Endodermal cell (in vitro differentiated cells): ENCODE measurements around the gene ACOT7. TPM values are rescaled to one million over a fixed set of nuclear protein-coding genes. Genes with fewer than 3 reads are reported as not detected.

ENCODE experiments used
- DNase-seq: peaks from one replicate; pipeline ENCODE4 v3.0.0-alpha.2; 2017
- H3K27ac ChIP-seq: 2 replicates; pipeline ENCODE4 v1.5.1; 2013; ENCODE audit warnings: mild to moderate bottlenecking, low read depth, low read length, moderate library complexity
- H3K27me3 ChIP-seq: 2 replicates; pipeline ENCODE4 v1.6.1; 2013; ENCODE audit warnings: mild to moderate bottlenecking, low read length, moderate library complexity; ENCODE audit not compliant: insufficient read depth, control insufficient read depth, poor library complexity, severe bottlenecking
- H3K36me3 ChIP-seq: 2 replicates; pipeline ENCODE4 v1.7.0; 2013; ENCODE audit warnings: mild to moderate bottlenecking, low read length, moderate library complexity; ENCODE audit not compliant: control insufficient read depth, insufficient read depth
- H3K4me1 ChIP-seq: one replicate; pipeline ENCODE4 v1.7.0; 2013; ENCODE audit warnings: low read length; ENCODE audit not compliant: control insufficient read depth, insufficient read depth
- H3K4me3 ChIP-seq: 2 replicates; pipeline ENCODE4 v1.5.1; 2013; ENCODE audit warnings: mild to moderate bottlenecking, low read length, moderate library complexity
- H3K9ac ChIP-seq: 2 replicates; pipeline ENCODE4 v1.6.1; 2013; ENCODE audit warnings: mild to moderate bottlenecking, low read length, moderate library complexity; ENCODE audit not compliant: poor library complexity, severe bottlenecking; ENCODE audit errors: extremely low read depth
- H3K9me3 ChIP-seq: 2 replicates; pipeline ENCODE4 v1.6.1; 2013; ENCODE audit warnings: mild to moderate bottlenecking, low read length, moderate library complexity; ENCODE audit not compliant: control insufficient read depth
- H3K27ac Mint-ChIP-seq: 2 replicates; pipeline ENCODE4 v1.8.0; 2020; ENCODE audit warnings: mixed read lengths
- H3K27me3 Mint-ChIP-seq: 2 replicates; pipeline ENCODE4 v1.8.0; 2021; ENCODE audit warnings: mild to moderate bottlenecking, mixed read lengths; ENCODE audit not compliant: insufficient read depth
- H3K36me3 Mint-ChIP-seq: 2 replicates; pipeline ENCODE4 v1.8.0; 2020; ENCODE audit warnings: low read depth, mixed read lengths
- H3K4me1 Mint-ChIP-seq: 2 replicates; pipeline ENCODE4 v1.8.0; 2020; ENCODE audit warnings: mixed read lengths
- H3K4me3 Mint-ChIP-seq: 2 replicates; pipeline ENCODE4 v1.8.0; 2020; ENCODE audit warnings: mild to moderate bottlenecking, moderate library complexity, mixed read lengths
- H3K9me3 Mint-ChIP-seq: 2 replicates; pipeline ENCODE4 v1.8.0; 2020; ENCODE audit warnings: mild to moderate bottlenecking, mixed read lengths
- CTCF ChIP-seq: fragments of 200-600 bp; sonication (generic); conservative IDR thresholded peaks from 2 replicates; pipeline ENCODE4 v1.5.0; 2021; ENCODE audit warnings: antibody characterized with exemption, mild to moderate bottlenecking
- WGBS, 2 experiments: methylation state at CpG; one replicate each; pipeline versions ENCODE4 v1.1.5 to v1.1.7; 2013; ENCODE audit warnings: missing lambda C conversion rate in 2 of 2, mixed read lengths in 1 of 2; ENCODE audit not compliant: insufficient coverage in 1 of 2, insufficient read length in 1 of 2; 5-methylcytosine and 5-hydroxymethylcytosine counted together
- total RNA-seq, 2 donors: library from RNA; stranded (reverse); fragmentation: NEBNext Ultra II Directional in 1 of 2; extraction: Animal tissue kit (Norgen Biotek cat#: 25700) in 1 of 2; gene quantifications; 2 replicates in 1 of 2; 3 replicates in 1 of 2; pipeline ENCODE4 v1.2.1, GENCODE V29; 2021

The ACOT7 gene
- total RNA-seq, 2 donors from 2014 or later: 51.3 to 70.7 TPM

- Mint-ChIP-seq H3K27ac (no peak overlapping the region), H3K4me1 (peaks cover 8% of the 10 kb centered on the region)
These were observed 59.1 kb downstream of the ACOT7 start for GRCh38 chr1:6334261-6334993.

GRCh38 chr1:6332821-6333220 lies 60.7 kb downstream of the ACOT7 start:
- H3K36me3 ChIP-seq: no peaks in the 10 kb centered on the region
- Mint-ChIP-seq H3K9me3 (no peaks in the 10 kb centered on the region), H3K4me3 (no peak overlapping the region), H3K27ac (no peak overlapping the region), H3K27me3 (no peaks in the 10 kb centered on the region), H3K4me1 (peaks cover 8% of the 10 kb centered on the region), H3K36me3 (peaks cover 12% of the 10 kb centered on the region)
- no peak overlapping the region for H3K27ac ChIP-seq
- TF ChIP-seq CTCF: no peak
- no peak overlapping the region for H3K9ac ChIP-seq
- H3K9me3 ChIP-seq: no peaks in the 10 kb centered on the region
- no peaks in the 10 kb centered on the region for H3K27me3 ChIP-seq
- 95 to 96% methylated on average over 8 to 10 of the region's 10 CpGs for WGBS, 2 experiments
- no peaks in the 10 kb centered on the region for H3K4me1 ChIP-seq
- DNase-seq: no peak
- H3K4me3 ChIP-seq: no peak overlapping the region

More at GRCh38 chr1:6334261-6334993, 59.1 kb downstream of the ACOT7 start:
- Histone ChIP-seq H3K27me3 (no peaks in the 10 kb centered on the region), H3K27ac (no peak overlapping the region), H3K4me3 (no peak overlapping the region), H3K36me3 (no peaks in the 10 kb centered on the region), H3K4me1 (no peaks in the 10 kb centered on the region), H3K9ac (no peak overlapping the region), H3K9me3 (no peaks in the 10 kb centered on the region)
- 91 to 94% methylated on average over 11 to 14 of the region's 14 CpGs for WGBS, 2 experiments
- Mint-ChIP-seq H3K4me3 (no peak overlapping the region), H3K9me3 (no peaks in the 10 kb centered on the region), H3K36me3 (peaks cover 12% of the 10 kb centered on the region), H3K27me3 (no peaks in the 10 kb centered on the region)
- no peak for TF ChIP-seq CTCF
- DNase-seq: no peak

GRCh38 chr1:6331543-6332273 lies 61.9 kb downstream of the ACOT7 start:
- Histone ChIP-seq H3K36me3 (no peaks in the 10 kb centered on the region), H3K9ac (no peak overlapping the region), H3K9me3 (no peaks in the 10 kb centered on the region), H3K4me1 (no peaks in the 10 kb centered on the region), H3K27ac (no peak overlapping the region), H3K27me3 (no peaks in the 10 kb centered on the region), H3K4me3 (no peak overlapping the region)
- Mint-ChIP-seq H3K4me1 (peaks cover 8% of the 10 kb centered on the region), H3K27me3 (no peaks in the 10 kb centered on the region), H3K27ac (no peak overlapping the region), H3K9me3 (no peaks in the 10 kb centered on the region), H3K36me3 (peaks cover 12% of the 10 kb centered on the region), H3K4me3 (no peak overlapping the region)
- DNase-seq: no peak
- TF ChIP-seq CTCF: peak; percentile 29
- 89 to 91% methylated on average over 8 to 18 of the region's 18 CpGs for whole genome bisulfite sequencing, 2 experiments
